ENCODE data around the gene TPSG1.
"Not testable (repeated sequence)": the region's sequence is repeated elsewhere in the genome, so short reads cannot be mapped to it uniquely, and the experiment has no call there.

DNA sequence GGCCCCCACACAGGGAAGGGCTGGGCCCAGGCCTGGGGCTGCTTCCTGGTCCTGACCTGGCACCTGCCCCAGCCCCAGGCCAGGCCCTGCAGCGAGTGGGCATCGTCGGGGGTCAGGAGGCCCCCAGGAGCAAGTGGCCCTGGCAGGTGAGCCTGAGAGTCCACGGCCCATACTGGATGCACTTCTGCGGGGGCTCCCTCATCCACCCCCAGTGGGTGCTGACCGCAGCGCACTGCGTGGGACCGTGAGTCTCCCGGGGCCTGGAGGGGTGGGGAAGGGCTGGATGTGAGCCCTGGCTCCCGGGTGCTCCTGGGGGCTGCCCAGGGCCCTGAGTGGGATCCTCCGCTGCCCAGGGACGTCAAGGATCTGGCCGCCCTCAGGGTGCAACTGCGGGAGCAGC, 16.0 kb upstream of the TPSG1 start:
- not testable (repeated sequence) for TF ChIP-seq POLR2AphosphoS5 (IDR thresholded peaks at IDR 0.05)
- TF ChIP-seq, protein P1, sequence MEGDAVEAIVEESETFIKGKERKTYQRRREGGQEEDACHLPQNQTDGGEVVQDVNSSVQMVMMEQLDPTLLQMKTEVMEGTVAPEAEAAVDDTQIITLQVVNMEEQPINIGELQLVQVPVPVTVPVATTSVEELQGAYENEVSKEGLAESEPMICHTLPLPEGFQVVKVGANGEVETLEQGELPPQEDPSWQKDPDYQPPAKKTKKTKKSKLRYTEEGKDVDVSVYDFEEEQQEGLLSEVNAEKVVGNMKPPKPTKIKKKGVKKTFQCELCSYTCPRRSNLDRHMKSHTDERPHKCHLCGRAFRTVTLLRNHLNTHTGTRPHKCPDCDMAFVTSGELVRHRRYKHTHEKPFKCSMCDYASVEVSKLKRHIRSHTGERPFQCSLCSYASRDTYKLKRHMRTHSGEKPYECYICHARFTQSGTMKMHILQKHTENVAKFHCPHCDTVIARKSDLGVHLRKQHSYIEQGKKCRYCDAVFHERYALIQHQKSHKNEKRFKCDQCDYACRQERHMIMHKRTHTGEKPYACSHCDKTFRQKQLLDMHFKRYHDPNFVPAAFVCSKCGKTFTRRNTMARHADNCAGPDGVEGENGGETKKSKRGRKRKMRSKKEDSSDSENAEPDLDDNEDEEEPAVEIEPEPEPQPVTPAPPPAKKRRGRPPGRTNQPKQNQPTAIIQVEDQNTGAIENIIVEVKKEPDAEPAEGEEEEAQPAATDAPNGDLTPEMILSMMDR (IDR thresholded peaks at IDR 0.05), result not testable (repeated sequence)
